HG03460 (cell line): Measurements from ENCODE around the gene CYP2C19.
"Not testable (repeated sequence)": the region's sequence is repeated elsewhere in the genome, so short reads cannot be mapped to it uniquely, and the experiment has no call there.

Source experiments
- ATAC-seq: cut with Tn5 transposase; IDR thresholded peaks from one replicate; pipeline ENCODE4 v1.9.1; 2021; ENCODE audit not compliant: unreplicated experiment

CYP2C19 gene

GRCh38 chr10:94878649-94879048 lies 116.2 kb downstream of the CYP2C19 start:
- ATAC-seq = no peak

DNA sequence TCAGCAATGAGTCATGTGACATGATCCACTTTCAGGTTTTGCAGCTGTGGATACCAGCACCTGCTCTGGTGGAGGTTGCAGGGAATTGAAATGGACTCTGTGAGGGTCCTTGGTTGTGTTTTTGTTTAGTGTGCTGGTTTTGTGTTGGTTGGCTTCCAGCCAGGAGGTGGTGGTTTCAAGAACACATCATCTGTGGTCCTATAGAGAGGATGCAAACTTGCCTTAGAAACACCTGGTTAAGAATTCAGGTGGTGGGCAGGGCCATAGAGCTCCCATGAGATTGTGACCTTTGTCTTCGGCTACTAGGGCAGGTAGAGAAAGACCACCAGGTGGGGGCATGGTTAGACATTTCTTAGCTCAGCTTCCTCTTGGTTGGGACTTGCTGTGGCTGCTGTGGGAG lies 116.7 kb downstream of the CYP2C19 start:
- ATAC-seq = no peak

GRCh38 chr10:94889123-94889522 lies 126.6 kb downstream of the CYP2C19 start:
- no peak for ATAC-seq

- no peak for ATAC-seq
Observed at GRCh38 chr10:94890264-94891022, 128.0 kb downstream of the CYP2C19 start.

DNA sequence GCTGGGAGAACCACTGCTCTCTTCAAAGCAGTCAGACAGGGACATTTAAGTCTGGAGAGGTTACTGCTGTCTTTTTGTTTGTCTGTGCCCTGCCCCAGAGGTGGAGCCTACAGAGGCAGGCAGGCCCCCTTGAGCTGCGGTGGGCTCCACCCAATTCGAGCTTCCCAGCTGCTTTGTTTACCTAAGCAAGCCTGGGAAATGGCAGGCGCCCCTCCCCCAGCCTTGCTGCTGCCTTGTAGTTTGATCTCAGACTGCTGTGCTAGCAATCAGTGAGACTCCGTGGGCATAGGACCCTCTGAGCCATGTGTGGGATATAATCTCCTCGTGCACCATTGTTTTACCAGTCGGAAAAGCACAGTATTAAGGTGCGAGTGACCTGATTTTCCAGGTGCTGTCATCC lies 135.9 kb downstream of the CYP2C19 start:
- not testable (repeated sequence) for ATAC-seq

- no peak for ATAC-seq
Observed at GRCh38 chr10:94902080-94902479, 139.6 kb downstream of the CYP2C19 start.

- ATAC-seq = peak; percentile 90
Observed at GRCh38 chr10:94902570-94902969, 140.1 kb downstream of the CYP2C19 start.
